Muscle of arm (tissue), 14 donors: ENCODE results near the gene LMCD1. TPM values are rescaled to one million over a fixed set of nuclear protein-coding genes. Genes with fewer than 3 reads are reported as not detected.

ENCODE experiments used
- DNase-seq: peaks from one replicate; pipeline ENCODE4 v3.0.0-alpha.2; 2013
- long read RNA-seq, 11 donors: transcript quantifications; one replicate each; lab custom pipeline, GENCODE V29; 2026
- polyA plus RNA-seq, 12 donors: library from polyadenylated mRNA; unstranded; fragments of 120-200 nt; gene quantifications; one replicate each; pipeline ENCODE4 v1.2.1, GENCODE V29; 2013; ENCODE audit not compliant: insufficient read length in 12 of 12

LMCD1 gene, protein sequence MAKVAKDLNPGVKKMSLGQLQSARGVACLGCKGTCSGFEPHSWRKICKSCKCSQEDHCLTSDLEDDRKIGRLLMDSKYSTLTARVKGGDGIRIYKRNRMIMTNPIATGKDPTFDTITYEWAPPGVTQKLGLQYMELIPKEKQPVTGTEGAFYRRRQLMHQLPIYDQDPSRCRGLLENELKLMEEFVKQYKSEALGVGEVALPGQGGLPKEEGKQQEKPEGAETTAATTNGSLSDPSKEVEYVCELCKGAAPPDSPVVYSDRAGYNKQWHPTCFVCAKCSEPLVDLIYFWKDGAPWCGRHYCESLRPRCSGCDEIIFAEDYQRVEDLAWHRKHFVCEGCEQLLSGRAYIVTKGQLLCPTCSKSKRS
- 100 to 1,000 TPM in 11 of 12 donors, 10 to 100 TPM in 1; 77.4 to 304 (median 188) TPM for polyA plus RNA-seq
- long read RNA-seq, donor 1, full-length matches to known transcripts = 5 of 5 reads
- long read RNA-seq, donor 1, partial matches to known transcripts = 0 of 5 reads
- long read RNA-seq, donor 1, other reads (novel, unspliced or antisense) = 0 of 5 reads
- long read RNA-seq, donor 2, full-length matches to known transcripts = 100 of 197 reads
- long read RNA-seq, donor 2, partial matches to known transcripts = 97 of 197 reads
- long read RNA-seq, donor 2, other reads (novel, unspliced or antisense) = 0 of 197 reads
- long read RNA-seq, donor 3, full-length matches to known transcripts = 43 of 60 reads
- long read RNA-seq, donor 3, partial matches to known transcripts = 17 of 60 reads
- long read RNA-seq, donor 3, other reads (novel, unspliced or antisense) = 0 of 60 reads
- long read RNA-seq, donor 4, full-length matches to known transcripts = 32 of 37 reads
- long read RNA-seq, donor 4, partial matches to known transcripts = 5 of 37 reads
- long read RNA-seq, donor 4, other reads (novel, unspliced or antisense) = 0 of 37 reads
- long read RNA-seq, donor 5, full-length matches to known transcripts = 128 of 153 reads
- long read RNA-seq, donor 5, partial matches to known transcripts = 25 of 153 reads
- long read RNA-seq, donor 5, other reads (novel, unspliced or antisense) = 0 of 153 reads
- long read RNA-seq, donor 6, full-length matches to known transcripts = 27 of 27 reads
- long read RNA-seq, donor 6, partial matches to known transcripts = 0 of 27 reads
- long read RNA-seq, donor 6, other reads (novel, unspliced or antisense) = 0 of 27 reads
- long read RNA-seq, donor 7, full-length matches to known transcripts = 28 of 59 reads
- long read RNA-seq, donor 7, partial matches to known transcripts = 31 of 59 reads
- long read RNA-seq, donor 7, other reads (novel, unspliced or antisense) = 0 of 59 reads
- long read RNA-seq, donor 8, full-length matches to known transcripts = 112 of 134 reads
- long read RNA-seq, donor 8, partial matches to known transcripts = 22 of 134 reads
- long read RNA-seq, donor 8, other reads (novel, unspliced or antisense) = 0 of 134 reads
- long read RNA-seq, donor 9, full-length matches to known transcripts = 29 of 40 reads
- long read RNA-seq, donor 9, partial matches to known transcripts = 11 of 40 reads
- long read RNA-seq, donor 9, other reads (novel, unspliced or antisense) = 0 of 40 reads
- long read RNA-seq, donor 10, full-length matches to known transcripts = 97 of 162 reads
- long read RNA-seq, donor 10, partial matches to known transcripts = 65 of 162 reads
- long read RNA-seq, donor 10, other reads (novel, unspliced or antisense) = 0 of 162 reads
- long read RNA-seq, donor 11, full-length matches to known transcripts = 39 of 50 reads
- long read RNA-seq, donor 11, partial matches to known transcripts = 11 of 50 reads
- long read RNA-seq, donor 11, other reads (novel, unspliced or antisense) = 0 of 50 reads

DNA sequence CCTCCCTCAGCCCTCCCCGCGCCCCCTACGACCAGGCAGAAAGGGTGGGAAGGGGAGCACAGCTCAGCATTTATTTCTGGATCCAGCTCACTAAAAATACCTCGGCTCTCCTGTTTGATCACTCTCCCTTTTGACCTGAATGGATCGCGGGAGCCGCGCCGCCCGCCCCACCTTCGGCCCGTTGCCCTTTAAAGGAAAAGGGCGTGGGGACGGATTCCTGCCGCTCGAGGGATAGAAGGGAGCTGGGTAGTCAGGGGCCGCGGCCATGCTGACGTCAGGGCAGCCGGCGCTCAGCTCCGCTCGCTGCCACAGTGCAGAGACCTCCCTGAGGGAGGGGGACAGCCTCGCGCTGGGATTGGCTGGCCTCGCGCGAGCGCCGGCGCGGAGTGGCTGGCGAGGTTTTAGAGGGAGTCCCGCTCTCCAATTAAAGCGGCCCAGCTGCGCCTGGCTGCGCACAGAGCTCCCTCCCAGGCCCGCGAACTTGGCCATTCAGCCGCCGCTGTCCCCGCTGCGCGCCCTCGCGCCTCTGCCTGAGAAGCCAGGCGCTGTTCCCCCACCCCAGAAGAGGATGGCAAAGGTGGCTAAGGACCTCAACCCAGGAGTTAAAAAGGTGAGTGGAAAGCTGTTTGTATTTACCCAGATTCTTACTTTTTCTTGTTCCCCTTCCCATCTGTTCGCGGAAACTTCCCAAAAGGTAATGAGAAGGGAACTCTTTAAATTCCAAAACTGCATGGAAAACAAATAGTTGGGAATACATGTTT lies at the start of gene LMCD1:
LMCD1 (plus strand) TSS at position 453 of the 761 bp plus-strand sequence; CDS start at position 569, 116 bp downstream.
- DNase-seq = peak; percentile 97

DNA sequence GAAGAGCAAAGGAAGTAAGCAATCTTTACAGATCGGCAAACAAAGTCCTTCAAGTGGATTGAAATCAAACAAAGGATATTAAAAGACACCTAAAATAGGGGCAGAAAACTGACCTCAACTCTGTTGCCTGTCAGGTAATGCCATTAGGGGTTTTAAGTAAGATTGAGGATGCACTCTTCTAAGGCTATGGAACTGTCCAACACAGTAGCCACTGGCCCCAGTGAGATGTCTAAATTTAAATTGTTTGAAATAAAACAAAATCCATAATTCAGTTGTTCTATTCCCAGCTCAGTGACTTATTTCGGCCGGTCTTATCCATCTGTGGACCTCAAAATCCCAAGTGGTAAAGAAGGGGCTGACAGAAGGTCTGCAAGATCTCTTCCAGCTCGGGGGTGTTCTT lies 49.5 kb upstream of the LMCD1 start:
- no peak for DNase-seq

DNA sequence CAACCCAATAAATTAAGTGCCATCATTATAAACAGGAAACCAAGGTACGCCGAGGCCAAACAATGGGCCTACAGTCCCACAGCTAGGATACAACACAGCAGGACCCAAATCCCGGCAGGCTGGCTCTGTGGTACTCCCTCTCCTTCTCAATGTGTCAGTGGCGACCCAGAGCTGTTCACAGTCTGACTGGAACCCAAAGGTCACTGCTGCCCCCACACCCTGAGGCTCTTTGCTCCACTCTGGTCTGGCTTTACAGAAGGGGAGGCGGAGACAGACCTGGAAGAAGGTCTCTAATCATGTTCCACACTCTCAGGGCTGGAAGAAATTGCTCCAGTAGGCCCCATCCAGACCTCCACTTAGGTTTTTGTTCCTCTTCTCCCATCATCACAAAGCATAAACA lies 48.5 kb upstream of the LMCD1 start:
- DNase-seq = no peak

DNA sequence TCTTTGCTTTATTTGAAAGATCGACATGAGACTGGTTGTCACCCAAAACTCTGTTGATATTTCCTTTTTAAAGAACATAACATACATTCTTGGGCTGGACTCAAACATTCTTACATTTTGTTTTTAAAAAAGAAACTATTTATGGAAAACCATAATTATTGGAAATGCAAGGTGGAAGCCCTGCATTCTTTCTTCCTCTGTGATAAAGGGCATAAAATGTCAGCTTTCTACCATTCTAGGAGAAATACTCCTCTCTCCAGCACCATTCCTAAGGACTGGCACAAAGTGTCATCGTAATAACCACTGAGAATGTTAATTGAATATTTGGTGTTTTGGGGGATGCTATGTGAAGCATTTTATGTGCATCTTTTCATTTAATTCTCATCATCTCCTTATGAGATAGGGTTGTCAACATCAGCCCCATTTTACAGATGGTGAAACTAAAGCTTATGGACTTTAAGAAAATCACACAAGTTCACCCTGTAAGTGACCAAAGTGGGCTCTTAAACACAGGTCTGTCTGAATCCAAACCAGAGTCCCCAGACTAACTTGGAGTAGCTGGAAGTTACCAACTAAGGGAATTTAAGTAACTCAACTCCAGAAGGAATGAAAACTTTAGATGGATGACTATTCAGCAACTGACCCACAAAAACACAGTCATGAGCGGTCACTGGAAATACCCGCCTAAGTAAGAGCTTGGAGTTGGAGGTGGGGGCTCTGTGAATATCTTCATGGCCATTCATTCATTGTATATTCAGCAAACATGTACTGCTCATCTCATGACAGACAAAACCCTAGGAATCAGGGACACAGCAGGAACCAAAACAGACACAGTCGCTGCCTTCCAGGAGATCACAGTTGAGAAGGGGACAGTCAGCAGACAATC lies 45.9 kb upstream of the LMCD1 start:
- DNase-seq = no peak

DNA sequence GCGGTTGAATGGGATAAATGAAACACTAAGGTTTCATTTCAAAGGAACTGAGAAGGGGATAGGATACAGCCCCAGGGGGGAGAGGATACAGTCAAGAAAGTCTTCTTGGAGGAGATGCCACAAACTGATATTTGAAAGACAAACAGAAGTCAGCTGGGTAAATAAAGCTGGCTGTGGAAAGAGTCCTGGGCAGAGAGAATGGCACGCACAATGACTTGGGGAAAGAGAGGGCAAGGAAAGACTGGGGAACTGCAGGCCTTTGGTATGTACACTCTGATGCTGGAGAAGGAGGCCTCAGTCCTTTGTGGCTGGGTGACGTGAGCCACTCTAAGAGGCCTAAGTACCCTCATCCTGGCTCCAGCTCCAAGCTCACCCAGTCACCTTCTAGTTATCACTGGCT lies 45.2 kb upstream of the LMCD1 start:
- no peak for DNase-seq

DNA sequence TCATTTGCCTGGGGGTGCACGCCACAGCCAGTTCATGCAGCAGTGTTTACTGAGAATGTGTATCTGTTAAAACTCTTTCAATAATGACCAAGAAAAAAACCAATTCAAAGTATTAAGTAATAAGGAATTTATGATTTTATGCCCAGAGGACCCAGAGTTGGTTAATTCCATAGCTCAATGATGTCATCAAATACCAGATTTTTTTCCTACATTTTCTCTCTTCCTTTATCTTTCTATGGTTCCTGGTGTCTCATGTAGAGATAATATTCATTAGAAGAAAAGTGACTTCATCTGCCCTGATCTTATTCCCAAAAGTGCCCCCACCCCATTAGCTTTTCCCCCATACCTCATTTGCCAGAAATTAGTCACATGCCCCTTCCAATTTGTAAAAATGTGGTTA lies 44.6 kb upstream of the LMCD1 start:
- DNase-seq = no peak

DNA sequence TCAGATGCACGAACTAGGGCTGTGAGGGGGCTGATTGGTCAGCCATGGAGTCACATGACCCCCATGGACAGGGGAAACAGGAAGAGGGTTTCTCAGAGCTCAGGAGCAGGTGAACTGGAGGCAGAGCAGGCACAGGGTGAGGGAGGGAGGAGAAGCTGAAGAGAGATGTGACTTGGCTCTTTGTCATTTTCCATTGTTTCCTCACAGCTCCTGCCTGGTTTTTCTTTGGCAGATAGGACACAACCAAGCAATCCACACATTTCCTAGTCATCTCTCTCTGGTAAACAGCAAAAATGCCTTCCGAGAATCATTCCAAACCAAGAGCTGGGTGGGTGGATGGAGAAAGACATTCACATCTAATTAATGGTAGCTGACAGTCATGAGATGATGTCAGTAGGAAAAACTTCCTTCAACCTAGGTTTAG lies 43.4 kb upstream of the LMCD1 start:
- no peak for DNase-seq

DNA sequence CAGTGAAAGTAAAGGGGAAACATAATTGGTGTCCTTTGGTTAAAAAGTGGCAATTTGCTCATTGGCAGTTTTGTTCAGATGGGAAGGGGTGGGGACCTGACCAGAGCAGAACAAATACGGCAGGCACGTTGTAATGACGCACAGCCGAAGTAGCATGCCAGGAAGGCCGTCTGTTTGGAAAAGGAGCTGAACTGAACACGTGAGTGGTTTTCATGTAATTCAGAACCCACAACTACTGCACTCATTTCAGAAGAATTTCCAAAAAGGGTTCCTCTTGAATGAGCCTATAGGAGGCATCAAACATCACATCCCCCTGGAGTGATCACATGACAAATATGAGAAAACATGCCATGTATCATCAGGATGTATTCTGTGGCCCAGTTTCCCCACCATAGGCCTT lies 42.9 kb upstream of the LMCD1 start:
- no peak for DNase-seq

DNA sequence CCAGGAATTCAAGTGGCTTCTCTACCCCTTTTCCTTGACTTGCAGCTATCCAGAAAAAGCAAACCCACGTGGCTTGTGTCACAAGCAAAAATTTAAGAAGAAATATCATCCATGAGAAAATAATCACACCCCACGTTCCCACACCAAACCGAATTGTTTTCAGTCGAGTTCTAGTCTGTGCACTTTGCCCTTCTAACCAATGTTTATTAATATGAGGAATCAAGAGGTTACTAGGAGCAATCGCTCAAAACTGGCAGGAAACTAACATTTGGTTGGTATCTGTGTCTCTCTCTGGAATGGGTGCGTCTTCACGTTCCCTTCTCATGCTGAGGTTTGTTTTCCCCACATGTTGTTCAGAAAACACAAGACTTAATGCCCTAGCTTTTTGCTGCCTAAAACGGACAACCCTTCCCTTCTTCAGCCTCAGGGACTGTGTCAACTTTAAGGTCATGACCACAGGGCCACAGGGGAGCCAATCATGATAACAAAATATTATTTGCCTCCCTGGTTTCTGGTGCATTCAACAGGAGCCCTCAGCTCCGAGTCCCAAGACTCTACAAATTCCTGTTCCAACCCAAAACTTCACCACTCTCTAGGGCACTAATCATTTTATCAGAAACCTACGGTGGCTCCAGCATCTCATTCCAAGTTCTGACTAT lies 41.4 kb upstream of the LMCD1 start:
- DNase-seq = no peak

DNA sequence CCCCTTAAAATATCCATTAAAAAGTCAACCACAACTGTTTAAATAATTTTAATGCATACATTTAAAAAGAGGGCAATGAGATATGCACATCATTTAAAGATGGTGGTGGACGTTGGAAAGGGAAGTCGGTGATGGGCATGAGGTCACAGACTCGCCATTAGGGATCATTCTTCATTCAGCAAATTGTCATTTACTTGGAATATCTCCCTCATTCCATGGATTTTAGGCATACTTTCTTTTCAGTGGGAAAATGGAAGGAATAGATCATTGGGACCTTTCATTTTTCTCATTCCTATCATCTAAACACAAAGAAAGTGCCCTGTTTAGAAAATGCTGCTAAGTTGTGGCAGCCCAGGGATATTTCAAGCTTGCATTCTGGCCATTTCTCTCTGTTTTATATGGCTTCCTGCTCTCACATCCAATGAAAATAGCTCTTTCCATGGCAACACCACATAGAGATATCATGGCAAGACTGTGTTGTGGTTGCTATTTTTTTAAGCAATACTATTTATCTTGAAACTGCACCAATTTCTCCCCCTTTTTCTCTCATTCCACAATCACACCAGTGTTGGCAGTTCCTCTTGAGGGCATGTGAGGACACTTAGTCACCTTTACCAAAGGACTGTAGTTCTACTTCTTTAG lies 40.7 kb upstream of the LMCD1 start:
- DNase-seq = no peak

DNA sequence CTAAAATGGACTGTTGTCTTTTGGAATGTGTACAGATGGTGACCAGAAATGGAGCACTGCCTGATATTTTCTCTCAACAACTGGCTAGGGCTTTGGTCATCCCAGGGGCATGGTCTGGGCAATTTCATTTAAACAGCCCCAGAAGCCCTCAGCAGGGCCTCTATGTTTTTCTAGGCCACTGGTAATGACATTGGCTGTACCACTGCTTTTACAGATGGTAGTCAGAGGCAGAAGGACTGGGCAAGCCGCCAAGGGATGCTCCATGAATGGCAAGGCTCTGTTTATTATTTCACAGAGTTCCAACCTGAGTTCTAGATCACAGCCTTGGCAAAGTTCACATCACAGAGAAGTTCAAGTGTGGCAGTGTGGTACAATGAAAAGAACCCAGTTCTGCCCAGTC lies 37.0 kb upstream of the LMCD1 start:
- DNase-seq = no peak

DNA sequence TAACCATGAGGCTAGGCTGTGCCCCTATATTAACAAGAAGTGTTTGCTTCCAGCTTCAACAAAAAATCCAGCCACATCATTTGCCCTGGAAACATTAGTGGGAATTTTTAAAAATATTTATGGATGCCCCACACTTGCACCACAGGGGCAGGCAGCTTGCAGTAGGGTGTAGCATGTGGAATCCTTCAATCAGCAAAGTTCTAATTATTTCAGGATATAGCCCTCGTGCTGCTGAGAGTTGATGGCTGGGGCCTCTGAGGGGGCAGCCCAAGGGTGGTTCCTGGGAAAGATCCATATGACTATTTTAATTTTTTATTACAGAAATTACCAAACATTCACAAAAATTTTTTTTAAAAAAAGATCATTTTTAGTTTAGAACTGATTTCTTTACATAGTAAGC lies 35.1 kb upstream of the LMCD1 start:
- no peak for DNase-seq

DNA sequence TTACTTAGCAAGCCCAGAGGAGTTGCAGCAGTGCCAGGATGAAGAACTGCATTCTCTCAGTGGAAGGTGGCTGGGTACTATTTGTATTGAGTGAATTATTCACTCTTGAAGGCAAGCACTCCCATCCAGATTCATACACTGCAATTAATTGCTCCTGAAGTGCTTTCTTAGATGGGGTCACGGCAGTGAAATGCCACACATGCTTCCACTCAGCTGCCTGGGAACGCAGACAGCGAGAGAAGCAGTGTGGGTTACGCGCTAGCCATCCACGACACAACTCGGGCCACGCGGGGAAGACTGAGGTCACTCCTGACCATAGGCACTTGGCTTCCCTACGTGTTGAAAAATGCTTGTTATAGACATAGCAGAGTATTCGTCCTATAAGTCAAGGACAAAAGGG lies 30.8 kb upstream of the LMCD1 start:
- no peak for DNase-seq

DNA sequence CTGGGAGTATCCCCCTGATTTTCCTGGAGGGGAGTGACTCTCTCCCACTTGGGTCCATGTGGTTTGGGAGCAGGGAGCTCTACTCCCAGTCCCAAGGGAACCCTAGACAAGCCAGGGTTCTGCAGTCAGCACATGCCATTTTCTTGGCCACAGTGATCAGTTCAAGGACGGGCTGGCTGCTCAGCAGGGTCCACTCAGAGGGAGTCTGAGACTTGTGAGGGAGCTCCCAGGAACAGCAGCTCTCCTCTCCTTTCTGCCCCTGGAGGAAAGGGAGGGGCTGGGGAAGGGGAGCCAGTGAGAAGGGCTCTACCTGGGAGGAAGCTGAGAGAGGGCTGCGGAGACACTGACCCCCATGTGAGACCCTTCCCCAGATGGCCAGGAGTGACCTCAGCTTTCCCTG lies 29.1 kb upstream of the LMCD1 start:
- no peak for DNase-seq

DNA sequence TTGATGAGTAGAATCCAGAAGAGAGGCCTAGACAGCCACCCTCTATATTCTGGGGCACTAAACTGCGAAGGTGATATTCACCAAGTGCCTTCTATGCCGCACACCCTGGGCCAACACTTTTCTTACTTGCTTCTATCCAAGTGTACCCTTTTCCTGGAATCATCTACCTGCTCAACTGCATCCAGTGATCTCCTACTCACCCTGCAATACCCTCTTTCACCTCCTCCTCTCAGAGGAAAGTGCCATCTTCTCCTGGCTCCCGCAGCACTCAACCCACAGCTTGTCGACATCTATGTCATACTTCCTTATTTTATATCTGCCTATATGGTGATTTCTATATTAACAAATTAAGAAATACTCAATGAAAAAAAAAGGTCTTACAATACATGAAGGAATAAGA lies 28.6 kb upstream of the LMCD1 start:
- no peak for DNase-seq

DNA sequence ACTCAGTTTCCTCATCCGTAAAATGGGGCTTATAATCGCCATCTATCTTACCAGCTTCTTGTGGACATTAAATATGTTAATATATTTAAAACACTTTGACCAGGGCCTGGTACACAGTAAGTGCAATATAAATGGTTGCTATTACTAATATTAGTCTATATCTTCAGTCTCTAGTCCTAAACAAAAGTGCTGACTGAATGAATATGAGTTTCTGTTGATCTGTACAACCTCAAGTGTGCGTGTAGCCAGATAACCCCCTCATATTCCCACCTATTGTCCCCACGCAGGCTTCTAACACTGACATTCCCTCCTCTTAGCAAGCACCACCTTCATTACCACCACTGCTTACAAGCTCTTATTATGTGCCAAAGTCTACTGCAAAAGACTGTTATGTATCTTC lies 27.6 kb upstream of the LMCD1 start:
- DNase-seq = no peak

DNA sequence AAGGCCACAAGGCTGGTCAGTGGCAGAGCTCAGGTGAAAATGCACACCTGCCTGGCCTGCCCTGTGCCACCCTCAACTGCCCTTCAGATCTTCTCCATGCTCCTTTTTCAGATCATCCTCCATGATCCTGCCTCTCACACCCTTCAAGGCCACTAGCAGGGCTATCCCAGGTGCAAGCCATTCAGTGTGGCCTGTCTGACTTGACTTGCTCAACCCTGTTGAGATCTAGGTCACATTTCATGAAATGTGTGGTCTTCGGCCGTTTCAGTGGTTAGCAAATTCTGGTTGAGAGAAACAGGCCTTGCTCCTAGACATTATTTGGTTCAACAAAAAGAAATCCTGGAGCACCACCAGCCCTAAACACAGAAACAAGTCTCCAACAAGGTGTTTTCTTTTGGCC lies 26.6 kb upstream of the LMCD1 start:
- DNase-seq = no peak

DNA sequence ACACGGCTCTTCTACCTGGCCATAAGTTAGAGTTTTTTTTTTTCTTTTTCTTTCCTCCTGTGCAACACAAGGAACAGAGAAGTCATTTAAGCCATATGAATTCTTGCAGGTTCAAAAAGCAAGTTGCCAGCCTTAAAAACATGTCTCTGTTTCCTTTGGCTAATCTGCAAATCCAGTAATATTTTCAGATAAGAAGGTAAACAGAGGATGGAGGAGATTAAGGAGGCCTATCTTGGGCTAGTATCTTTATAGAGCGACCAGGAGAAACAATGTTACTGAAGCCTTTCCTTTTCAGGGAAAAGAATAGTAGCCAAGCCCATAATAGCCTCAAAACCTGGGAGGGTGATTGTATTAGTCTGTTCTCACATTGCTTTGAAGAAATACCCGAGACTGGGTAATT lies 20.9 kb upstream of the LMCD1 start:
- no peak for DNase-seq
